Stimulated activated CD8-positive, alpha-beta memory T cell treated with anti-CD3 and anti-CD28 coated beads, Interleukin-12 subunit alpha, Interleukin-12 subunit beta, amount 100 ng/mL, for 24 hours (primary cell): ENCODE results near the gene PGM2.
A peak's percentile ranks its signal among the peaks of the same experiment; 100 is the strongest.
"Not testable (repeated sequence)": the region's sequence is repeated elsewhere in the genome, so short reads cannot be mapped to it uniquely, and the experiment has no call there.

Experiments
- DNase-seq: peaks from one replicate; pipeline ENCODE4 v3.0.0-alpha.2; 2020; ENCODE audit errors: extremely low read depth

PGM2 gene

DNA sequence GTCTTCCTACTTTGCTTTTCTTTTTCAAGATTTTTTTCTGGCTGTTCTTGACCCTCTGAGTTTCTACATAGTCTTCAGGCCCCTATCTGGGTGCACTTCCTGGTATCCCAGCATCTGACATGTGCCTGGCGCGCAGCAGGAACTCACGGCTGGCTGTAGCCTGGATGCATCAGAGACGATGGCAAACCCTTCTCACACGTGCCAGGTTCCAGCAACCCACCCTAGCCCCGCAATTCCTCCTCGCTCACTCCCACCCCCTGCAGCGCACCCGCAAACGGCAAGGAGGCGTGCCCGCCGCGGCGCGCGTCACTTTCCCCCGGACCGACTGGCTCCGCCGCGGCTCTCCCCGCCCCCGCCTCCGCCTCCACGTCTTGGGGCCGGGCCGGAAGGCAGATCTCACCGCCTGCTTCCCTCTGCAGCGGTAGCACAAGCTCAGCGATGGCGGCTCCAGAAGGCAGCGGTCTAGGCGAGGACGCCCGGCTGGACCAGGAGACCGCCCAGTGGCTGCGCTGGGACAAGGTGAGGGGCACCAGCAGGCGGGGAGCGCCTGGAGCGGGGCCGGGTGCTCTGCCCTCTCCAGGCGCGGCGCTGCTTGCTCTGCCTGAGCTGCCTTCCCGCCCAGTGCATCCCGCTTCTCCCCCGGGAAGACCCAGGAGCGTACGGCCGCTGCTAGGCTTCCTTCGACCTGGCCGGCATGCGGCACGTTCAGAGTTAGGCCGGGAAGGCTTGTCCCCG is at the start of gene PGM2:
TSS of gene PGM2 (plus strand) at position 392 of the 735 bp plus-strand sequence. CDS start at position 439, 47 bp downstream.
- DNase-seq = peak; percentile 83

DNA sequence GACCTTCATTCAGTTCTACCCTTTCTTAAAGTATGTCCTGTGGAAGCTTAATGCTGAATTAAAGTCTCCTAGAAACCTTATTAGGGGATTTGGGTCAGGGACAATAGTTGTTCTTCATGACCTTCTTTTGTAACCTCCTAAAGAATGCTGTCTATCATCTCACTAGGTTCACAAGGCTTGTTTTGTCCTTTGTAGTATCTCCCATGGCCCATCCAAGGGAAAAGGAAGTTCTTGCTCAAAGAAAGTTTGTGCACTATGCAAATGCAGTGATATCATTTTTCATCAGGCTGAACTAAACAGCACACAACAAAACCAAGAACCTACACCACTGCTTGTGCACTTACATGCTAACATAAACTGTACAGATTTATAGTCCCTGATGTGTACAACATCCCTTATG is 46.6 kb upstream of the PGM2 start:
- no peak for DNase-seq

DNA sequence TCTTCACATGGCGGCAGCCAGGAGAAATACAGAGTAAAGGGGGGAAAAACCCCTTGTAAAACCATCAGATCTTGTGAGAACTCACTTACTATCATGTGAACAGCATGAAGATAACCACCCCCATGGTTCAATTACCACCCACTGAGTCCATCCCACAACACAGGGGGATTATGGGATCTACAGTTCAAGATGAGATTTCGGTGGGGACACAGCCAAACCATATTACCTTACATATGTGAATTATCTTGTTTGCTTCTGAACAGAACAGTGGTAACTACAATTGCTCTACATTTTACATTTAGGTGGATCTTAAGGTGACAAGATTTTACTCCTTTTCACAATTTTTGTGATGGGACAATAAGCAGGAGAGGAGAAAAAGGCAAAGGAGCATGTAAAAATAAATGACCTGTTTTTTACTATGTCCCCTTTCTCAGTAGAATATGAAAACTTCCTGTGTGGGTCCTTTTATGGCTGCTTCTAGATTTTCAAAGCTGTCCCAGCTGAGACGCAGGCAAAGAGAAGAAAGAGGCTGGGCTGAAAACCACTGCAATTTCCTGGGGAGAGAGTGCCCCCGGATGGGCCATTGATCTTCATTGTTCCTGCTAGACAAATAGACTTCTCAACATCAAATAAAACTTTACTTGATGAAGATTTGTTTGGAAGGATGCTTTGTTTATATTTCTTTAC is 45.9 kb upstream of the PGM2 start:
- no peak for DNase-seq

DNA sequence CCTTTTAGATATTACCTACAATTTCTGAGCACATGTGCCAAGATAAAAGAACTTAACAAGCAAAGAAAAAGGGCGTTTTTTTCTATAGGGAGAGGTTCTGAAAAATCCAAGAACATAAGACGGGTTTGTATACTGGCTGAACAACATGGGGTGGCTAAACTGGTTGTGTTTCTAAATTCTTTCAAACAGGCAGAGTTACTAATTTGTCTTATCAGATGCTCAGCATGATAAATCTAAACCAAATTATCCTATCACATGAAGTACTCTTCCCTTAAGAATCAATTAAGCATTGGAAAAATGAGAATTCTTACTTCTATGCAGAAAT is 45.4 kb upstream of the PGM2 start:
- DNase-seq = no peak

DNA sequence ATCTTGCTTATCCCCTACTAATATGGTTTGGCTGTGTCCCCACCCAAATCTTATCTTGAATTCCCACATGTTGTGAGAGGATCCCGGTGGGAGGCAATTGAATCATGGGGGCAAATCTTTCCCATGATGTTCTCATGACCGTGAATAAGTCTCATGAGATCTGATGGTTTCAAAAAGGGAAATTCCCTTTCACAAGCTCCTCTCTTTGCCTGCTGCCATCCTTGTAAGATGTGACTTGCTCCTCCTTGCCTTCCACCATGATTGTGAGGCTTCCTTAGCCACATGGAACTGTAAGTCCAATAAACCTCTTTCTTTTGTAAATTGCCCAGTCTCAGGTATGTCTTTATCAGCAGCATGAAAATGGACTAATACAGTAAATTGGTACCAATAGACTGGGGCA is 40.2 kb upstream of the PGM2 start:
- not testable (repeated sequence) for DNase-seq

DNA sequence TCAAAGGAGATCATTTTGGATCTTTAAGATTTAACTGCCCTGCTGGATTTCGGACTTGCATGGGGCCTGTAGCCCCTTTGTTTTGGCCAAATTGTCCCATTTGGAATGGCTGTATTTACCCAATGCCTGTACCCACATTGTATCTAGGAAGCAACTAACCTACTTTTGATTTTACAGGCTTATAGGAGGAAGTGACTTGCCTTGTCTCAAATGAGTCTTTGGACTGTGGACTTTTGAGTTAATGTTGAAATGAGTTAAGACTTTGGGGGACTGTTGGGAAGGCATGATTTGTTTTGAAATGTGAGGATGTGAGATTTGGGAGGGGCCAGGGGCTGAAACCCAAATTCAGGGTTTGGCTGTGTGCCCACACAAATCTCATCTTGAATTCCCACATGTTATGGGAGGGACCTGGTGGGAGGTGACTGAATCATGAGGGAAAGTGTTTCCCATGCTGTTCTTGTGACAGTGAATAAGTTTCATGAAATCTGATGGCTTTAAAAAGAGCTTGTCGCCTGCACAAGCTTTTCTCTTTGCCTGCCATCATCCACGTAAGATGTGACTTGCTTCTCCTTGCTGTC is 38.5 kb upstream of the PGM2 start:
- not testable (repeated sequence) for DNase-seq

DNA sequence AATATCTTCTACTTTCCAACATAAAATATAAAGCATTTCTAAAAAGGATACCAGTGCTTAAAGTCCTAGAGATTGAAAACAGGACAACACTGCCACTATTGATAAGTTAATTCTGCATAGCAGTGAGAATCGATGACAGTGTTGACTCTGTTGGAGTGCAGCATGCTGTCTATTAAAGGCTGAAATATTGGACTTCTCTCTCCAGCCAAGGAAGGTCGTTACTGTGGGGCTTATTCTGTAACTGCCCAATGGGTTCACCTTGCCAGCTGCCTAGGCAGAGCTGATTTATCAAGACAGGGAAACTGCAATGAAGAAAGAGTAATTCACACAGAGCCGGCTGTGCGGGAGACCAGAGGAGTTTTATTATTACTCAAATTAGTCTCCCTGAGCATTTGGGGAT is 37.7 kb upstream of the PGM2 start:
- no peak for DNase-seq

DNA sequence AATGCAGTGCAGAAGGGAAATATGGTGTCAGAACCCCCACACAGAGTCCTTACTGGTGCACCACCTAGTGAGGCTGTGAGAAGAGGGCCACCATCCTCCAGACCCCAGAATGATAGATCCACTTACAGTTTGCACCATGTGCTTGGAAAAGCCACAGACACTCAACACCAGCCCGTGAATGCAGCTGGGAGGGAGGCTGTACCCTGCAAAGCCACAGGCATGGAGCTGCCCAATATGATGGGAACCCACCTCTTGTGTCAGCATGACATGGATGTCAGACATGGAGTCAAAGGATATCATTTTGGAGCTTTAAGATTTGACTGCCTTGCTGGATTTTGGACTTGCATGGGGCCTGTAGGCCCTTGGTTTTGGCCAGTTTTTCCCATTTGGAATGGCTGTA is 34.2 kb upstream of the PGM2 start:
- DNase-seq = no peak

DNA sequence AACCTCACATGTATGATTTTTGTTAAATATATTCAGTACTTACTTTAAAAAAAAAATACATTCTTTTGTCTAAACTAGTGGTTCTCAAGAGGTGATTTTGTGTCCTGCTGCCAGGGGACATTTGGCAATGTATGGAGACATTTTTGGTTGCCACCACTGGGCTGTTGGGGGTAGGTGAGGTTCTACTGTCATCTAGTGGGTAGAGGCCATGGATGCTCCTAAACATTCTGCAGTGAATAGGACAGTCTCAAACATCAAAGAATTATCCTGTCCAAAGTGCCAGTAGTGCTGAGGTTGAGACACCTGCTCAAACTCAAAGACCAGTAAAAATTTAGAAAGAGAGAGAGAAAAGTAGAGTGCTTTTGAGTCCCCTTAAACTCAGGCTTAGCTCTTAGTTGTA is 32.9 kb upstream of the PGM2 start:
- DNase-seq = no peak

DNA sequence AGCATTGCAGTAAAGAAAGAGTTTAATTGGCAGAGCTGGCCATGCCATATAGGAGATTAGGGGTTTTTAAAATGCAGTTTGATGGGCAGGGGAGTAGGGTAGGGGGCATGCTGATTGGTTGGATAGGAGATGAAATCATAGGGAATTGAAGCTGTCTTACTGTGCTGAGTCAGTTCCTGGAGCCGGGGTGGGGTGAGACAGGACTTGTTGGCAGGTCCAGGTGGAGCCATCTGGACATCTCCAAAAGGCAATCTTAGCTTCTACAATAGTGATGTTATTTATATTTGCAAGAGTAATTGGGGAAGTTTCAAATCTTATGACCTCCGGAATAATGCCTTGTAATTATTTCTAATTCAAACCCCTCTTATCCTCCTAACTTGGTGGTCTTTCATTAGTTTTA is 32.4 kb upstream of the PGM2 start:
- no peak for DNase-seq

DNA sequence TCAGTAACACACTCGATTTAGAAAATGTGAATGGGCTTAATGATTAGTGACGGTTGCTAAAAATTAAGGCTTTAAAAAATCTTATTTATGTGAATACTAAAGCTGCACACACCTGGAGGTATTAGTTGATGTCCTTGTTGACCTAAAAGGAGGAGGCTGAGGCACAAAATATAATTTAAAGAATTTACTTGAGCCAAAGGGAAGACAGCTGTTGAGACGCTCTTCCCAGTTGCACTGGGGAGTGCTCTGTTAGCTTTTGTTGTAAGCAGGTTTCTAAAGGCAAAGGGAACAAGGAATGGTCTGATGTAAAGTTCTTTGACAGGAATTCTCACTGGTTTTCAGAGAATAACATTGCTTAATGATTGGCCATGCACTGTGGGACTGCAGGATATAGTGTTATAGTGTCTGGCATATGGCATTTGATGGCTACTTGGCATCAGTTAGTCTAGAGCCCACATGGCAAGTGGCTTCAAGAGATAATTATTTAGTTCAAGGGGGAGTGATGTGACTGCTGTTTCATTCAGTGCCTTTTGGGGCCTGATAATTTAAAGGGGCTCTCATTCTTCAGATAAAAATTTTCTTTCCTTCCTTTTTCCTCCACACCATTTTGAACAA is 30.8 kb upstream of the PGM2 start:
- no peak for DNase-seq

DNA sequence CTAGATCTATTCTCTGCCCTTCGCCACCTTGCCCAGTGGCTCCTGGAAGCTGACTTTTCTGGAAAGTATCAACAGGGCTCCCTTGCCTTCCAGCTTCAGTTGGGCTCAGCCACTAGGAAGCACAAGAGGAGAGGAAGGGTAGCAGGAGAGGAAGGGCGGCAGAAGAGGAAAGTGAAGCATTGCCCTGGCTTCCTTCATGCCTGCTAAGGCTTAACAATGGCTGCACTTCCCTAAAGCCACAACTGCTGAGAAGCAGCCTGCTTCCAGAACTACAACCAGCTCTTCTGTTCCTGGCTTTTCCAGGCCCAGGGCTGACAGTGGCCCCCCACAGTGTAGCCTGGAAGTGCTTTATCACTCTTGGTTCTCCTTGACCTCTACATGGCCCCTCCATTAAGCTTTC is 29.1 kb upstream of the PGM2 start:
- DNase-seq = no peak

DNA sequence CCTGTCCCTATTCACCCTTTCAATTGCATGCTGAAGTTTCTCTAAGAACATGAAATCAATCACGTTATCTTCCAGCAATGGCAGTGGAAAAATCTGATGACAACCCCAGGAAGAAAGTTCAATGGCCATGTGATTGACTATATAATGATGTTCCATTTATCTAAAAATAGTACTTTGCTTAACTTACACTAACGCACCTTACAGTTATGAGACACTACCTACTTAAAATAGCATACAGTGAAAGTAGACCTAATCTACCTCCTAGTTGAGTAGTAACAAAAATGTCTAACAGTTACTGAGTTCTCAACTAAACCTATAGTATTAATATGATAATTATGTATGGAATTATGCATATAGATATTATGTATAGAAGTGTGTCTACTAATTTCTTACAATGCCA is 28.6 kb upstream of the PGM2 start:
- DNase-seq = no peak

DNA sequence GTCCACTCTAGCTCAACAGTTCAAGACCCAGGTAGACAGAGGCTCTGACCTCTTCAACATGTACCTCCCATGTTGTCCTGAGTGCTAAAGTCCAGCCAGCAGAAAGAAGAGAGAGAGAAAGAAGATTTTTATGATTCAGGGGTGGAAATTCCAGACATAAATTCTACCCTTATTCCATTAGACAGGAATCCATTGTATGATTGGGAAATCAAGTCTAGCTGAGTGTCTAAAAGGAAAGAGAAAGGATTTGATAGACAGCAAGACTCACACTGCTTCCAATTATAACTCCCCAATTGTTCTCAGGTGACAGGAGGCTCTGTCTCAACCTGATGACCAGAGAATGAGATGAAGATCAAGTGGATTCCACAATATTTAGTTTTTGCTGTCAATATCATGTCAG is 27.9 kb upstream of the PGM2 start:
- no peak for DNase-seq

DNA sequence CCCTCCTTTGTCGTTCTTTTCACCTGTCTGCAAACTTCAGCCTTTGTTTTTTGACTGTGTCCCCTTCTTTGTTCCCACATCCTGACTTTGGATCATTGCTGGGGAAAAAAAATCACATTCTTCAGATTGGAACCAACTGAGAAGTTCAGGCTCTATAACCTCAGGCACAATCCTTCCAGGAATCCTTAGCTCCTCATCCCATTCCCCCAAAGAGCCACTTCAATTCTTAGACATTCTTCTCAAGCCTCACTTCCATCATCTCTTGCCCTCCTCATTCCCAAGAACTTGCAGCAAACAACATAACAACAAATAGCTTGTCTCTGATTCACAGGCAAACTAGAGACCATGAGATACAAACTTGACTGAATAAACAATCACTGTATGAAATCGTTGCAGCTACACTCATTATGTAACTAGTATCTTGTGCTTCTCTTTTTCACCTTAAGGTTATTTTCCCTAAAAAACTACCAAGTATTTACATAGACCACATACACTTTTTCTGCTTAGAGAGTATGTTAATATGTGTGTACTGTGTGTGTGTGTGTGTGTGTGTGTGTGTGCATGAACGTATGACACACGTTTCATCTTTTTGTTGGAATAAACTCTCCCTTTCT is 26.4 kb upstream of the PGM2 start:
- DNase-seq = no peak

DNA sequence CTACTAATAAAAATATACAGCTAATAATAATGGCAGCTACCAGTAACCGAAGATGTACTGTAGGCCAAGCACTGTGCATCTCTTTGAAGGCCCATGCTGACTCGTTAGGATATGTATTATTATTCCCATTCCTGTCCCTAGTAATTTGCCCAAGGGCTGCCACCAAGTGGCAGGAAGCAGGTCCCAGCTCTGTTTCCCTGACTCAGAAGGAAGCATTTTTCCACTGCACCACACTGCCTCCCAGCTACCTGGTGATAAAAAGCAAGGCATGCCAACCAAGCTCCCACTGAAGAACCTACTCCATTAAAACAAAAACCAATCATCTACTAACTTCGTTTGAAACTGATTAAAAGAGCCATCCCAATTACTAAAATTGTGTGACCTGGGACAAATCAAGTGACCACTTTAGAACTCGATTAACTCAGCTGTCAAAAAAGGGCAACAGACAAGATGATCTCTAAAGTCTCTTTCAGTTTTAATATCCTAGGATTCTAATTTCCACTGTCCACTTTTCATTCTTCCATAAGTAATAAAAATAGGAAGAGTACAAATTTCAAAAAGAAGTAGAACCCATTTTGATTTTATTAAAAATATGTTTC is 24.3 kb upstream of the PGM2 start:
- no peak for DNase-seq

DNA sequence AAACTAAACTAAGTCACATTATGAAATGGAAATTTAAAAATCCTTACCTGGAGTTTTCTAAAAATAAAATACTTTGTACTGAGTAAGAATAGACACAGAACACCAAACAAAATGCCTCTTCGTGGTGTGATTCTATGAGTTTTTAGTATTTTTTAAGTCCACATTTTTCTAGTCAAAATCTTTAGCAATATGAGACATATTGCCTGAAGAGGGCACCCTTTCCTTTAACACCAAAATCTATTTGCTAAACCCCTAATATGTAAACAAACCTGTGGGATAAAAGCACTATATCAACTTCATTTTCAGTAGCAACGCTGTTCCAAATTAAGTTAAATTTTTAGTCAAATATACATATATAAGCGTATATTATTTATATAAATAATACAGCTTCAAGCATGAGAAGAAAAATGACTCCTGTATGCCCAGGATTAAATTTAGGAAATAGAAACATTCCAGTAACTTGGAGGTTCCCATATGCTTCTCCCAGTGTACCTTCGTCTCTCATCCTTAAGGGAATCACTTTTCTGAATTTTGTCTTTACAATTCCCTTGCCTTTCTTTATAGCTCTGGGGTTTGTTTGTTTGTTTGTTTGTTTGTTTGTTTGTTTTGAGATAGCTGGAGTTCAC is 23.0 kb upstream of the PGM2 start:
- DNase-seq = no peak

DNA sequence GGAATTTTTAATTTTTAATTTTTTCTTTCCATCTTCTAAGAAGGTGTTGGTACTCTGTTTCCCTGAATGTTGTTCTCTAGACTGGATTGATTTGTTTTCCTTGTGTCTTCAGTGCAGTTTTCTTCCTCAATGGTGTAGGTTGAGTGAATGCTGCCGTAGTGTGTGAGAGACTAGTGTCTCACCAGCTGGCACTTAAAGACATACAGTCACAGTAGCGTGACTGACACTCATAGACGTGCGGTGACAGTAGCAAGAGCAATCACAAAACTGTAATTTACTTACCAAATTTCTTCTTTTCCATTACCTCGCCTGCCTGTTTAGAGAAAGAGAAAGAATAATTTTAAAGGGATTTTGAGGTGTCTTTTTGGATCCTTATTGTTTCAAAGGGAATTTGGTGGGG is 21.4 kb upstream of the PGM2 start:
- no peak for DNase-seq

DNA sequence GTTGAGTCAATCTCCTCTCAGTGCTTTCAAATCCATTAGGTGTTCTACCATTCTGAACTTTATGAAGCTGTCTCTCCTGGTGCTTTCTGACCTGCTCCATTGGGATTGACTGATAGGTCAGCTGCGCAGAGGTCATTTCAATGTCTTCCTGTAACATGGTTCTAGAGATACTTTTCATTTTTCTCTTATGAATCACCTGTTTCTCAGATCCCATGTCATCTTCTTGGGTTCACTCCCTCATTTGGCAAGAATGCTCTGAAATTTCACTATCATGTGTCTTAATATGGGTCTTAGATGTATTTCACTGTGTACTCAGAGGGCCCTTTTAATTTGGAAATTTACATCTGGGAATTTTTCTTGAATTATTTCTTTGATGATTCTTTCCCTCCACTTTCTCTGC is 13.8 kb upstream of the PGM2 start:
- DNase-seq = no peak

DNA sequence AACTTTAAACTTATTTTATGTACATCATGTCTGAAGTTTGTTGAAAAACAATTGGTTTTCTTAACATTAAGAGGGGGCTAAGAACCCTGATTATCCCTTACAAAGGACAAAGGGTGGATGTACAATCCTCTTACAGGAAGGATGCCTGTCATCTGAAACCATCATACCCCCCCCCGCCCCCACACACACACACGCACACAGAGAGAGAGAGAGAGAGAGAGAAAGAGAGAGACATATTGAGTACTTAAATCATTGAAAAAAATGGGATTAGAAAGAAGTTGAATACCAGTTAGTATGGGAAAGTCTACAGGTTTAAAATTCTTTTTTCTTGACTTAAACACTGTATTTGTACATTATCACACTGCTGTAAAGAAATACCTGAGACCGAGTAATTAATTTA is 10.9 kb upstream of the PGM2 start:
- DNase-seq = no peak

DNA sequence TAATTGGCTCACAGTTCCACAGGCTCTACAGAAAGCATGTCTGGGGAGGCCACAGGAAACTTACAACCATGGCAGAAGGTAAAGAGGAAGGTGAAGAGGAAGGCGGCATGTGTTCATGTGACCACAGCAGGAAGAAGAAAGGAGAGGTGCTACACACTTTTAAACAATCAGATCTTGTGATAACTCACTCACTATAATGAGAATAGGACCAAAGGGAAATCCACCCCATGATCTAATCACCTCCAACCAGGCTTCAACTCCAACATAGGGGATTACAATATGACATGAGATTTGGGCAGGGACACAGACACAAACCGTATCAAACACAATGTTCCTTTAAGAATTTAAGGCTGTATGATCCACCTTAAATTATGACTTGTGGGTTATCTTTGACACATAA is 10.5 kb upstream of the PGM2 start:
- DNase-seq = no peak

DNA sequence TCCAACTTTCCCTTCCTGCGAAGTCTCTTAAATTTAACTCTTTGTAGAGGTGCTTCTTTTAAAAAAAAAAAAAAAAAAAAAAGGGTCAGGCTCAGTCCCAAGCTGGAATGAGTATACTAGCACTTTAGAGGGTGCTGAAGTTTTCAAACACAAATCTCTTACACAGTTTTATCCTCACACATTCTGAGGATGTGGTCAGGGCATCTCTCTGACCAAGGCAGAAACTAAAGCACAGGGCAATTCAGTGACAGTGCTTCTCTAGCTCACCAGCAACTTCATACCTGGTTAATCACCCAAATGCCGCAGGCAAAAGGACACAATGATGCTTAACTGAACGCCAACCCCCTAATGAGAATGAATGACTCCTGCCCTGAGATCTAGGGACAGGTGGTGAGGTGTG is 9.8 kb upstream of the PGM2 start:
- DNase-seq = no peak
